IPS DF 4.7 (cell line): Measurements from ENCODE around the gene CATSPERE.
"Not testable (repeated sequence)": the region's sequence is repeated elsewhere in the genome, so short reads cannot be mapped to it uniquely, and the experiment has no call there.

Experiments
- DNase-seq: peaks from one replicate; pipeline ENCODE4 v3.0.0-alpha.2; 2013; ENCODE audit warnings: low spot score; ENCODE audit errors: extremely low read depth

CATSPERE gene

GRCh38 chr1:244661569-244662312, 200.7 kb downstream of the CATSPERE start:
- not testable (repeated sequence) for DNase-seq

- no peak for DNase-seq
Measured at GRCh38 chr1:244662599-244662998, 201.5 kb downstream of the CATSPERE start.

DNA sequence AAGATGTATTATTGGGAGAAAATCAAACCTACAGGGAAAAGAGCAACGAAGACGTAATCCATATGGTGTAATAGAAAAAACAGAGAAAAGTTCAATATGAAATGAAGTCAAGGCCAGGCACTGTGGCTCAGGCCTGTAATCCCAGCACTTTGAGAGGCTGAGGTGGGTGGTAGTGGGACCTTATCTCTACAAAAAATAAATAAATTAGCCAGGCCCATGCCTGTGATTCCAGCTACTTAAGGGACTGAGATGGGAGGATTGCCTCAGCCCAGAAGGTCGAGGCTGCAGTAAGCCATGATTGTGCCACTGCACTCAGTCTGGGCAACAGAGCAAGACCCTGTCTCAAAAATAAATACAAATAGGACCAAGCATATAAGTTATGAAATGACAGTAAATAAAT, 203.3 kb downstream of the CATSPERE start:
- no peak for DNase-seq

DNA sequence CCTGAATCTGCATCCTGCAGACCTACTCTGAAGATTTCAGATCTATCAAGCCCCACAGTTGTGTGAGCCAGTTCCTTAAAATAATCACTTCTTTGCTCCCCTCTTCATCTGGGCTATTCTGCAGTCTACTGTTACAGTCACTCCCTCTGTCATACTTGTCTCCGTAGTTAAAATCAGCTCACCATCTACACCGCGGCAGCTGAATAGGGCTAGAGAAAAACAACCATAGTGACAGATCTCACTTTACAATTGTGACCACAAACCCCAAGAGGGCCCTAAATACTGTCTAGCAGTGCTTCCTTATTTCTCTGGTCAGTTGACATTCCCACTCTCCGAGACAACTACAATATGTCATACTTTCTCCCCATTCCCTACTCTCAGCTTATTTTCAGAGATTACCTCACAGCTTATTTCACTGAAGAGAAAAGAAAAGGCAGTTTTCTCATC, 204.7 kb downstream of the CATSPERE start:
- DNase-seq, result no peak

GRCh38 chr1:244666672-244667418, 205.8 kb downstream of the CATSPERE start:
- not testable (repeated sequence) for DNase-seq

- DNase-seq, result no peak
Measured at GRCh38 chr1:244667797-244668196, 206.7 kb downstream of the CATSPERE start.

- no peak for DNase-seq
Measured at GRCh38 chr1:244672946-244673682, 212.0 kb downstream of the CATSPERE start.

GRCh38 chr1:244674446-244674845, 213.4 kb downstream of the CATSPERE start:
- DNase-seq, result no peak

DNA sequence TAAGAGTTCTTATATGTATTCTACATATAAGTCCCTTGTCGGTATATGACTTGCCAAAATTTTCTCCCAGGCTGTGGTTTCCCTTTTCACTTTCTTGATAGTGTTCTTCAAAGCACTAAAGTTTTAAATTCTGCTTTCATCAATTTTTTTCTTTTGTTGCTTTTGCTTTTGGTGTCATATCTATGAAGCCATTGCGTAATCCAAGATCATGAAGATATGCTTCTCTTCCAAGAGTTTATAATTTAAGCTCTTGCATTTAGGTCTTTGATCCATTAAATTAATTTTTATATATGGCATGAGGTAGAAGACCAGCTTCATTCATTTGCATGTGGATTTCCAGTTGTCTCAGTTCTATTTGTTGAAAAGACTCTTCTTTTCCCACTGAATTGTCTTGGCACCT, 214.1 kb downstream of the CATSPERE start:
- DNase-seq, result no peak

DNA sequence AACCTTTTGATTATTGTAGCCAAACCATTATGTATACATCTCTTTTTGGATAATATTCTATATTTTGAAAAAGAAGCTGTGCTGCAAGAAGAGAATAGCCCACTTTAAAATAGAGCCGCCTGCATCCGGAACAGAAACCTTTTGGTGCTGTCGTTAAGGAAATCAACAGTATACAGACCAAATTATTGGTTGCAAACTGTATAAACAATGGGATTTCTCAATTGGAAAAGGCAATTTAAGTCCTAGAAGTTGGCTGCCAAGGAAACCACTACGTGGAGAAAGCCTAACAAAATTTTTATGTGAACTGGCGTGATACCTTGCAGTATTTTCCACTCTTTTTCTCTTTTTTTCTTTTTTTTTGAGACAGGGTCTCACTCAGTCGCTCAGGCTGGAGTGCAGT, 217.6 kb downstream of the CATSPERE start:
- no peak for DNase-seq

DNA sequence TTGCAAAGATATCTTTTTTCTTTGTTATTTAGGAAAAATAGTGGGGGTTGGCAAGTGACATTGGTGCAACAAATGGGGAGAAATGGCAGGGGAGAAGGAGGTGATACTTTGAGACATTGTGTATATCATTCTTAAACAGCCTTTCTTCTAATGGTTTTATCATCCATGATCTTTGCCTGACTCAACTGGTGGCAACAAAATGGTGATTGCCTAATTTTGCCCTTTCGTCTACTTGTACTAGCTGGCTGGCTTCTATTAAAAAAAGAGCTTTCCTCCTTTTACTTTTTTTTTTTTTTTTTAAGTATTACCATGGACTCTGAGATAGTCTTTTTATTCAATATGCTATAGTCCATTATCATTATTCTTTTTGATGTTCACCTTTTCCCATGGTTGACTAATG, 219.6 kb downstream of the CATSPERE start:
- DNase-seq, result no peak

- not testable (repeated sequence) for DNase-seq
Measured at GRCh38 chr1:244682087-244682486, 221.0 kb downstream of the CATSPERE start.
